Suprapubic skin (tissue), 4 donors: Measurements from ENCODE around the gene GPR161.

Experiments
- CTCF ChIP-seq, 2 donors: fragments of 200-600 bp in 1 of 2; fragments of 450-650 bp in 1 of 2; sonication (generic) in 1 of 2; IDR thresholded peaks; one replicate each; pipeline ENCODE4 v1.5.1; 2016 to 2019; ENCODE audit warnings: antibody characterized with exemption in 2 of 2, mild to moderate bottlenecking in 1 of 2, moderate library complexity in 1 of 2
- EP300 ChIP-seq: sonication (generic); formaldehyde crosslinking; IDR thresholded peaks from one replicate; pipeline ENCODE4 v1.6.1; 2017; ENCODE audit warnings: antibody characterized with exemption
- POLR2AphosphoS5 ChIP-seq, 3 donors: sonication (generic); formaldehyde crosslinking; IDR thresholded peaks; one replicate each; pipeline ENCODE4 v1.6.1; 2017; ENCODE audit warnings: antibody characterized with exemption in 3 of 3

- TF ChIP-seq EP300, result no peak
- TF ChIP-seq CTCF (IDR thresholded peaks at IDR 0.05), result no peak
- TF ChIP-seq POLR2AphosphoS5 (IDR thresholded peaks at IDR 0.05), result no peak
Measured at GRCh38 chr1:168054117-168054516, 82.6 kb downstream of the GPR161 start.
